SU-DHL-6 (cell line): ENCODE results near the gene BMERB1.
"Not testable (repeated sequence)": the region's sequence is repeated elsewhere in the genome, so short reads cannot be mapped to it uniquely, and the experiment has no call there.

Experiments
- H2AFZ ChIP-seq: fragments of 200-600 bp; sonication (generic); 2 replicates; pipeline ENCODE4 v1.6.1; 2014; ENCODE audit warnings: low read depth, mild to moderate bottlenecking, moderate library complexity, mixed read lengths, antibody characterized with exemption, low read length; ENCODE audit not compliant: severe bottlenecking
- H3F3A ChIP-seq: fragments of 200-600 bp; shearing (Covaris generic); 2 replicates; pipeline ENCODE4 v1.6.0; 2016; ENCODE audit warnings: antibody characterized with exemption, mild to moderate bottlenecking; ENCODE audit not compliant: insufficient read depth
- H3K27ac ChIP-seq: fragments of 200-600 bp; sonication (generic); 2 replicates; pipeline ENCODE4 v1.5.1; 2016; ENCODE audit warnings: low read depth, mild to moderate bottlenecking, low read length, moderate library complexity, mixed read lengths
- H3K27me3 ChIP-seq: fragments of 200-600 bp; sonication (generic), shearing (Covaris generic); 2 replicates; pipeline ENCODE4 v1.6.0; 2014; ENCODE audit warnings: mild to moderate bottlenecking, low read length
- H3K36me3 ChIP-seq: fragments of 200-600 bp; sonication (generic); 2 replicates; pipeline ENCODE4 v1.6.1; 2014; ENCODE audit warnings: mild to moderate bottlenecking, low read length, mixed read lengths
- H3K4me2 ChIP-seq: fragments of 300-600, 200-600 bp; shearing (Covaris generic), sonication (generic); 2 replicates; pipeline ENCODE4 v1.6.0; 2014; ENCODE audit warnings: low read length, low read depth, mild to moderate bottlenecking; ENCODE audit not compliant: poor library complexity, severe bottlenecking
- H3K4me3 ChIP-seq: fragments of 200-600 bp; sonication (generic); 2 replicates; pipeline ENCODE4 v1.5.1; 2014; ENCODE audit warnings: antibody characterized with exemption, low read length, mild to moderate bottlenecking, mixed read lengths; ENCODE audit not compliant: insufficient read depth, poor library complexity, severe bottlenecking
- H3K79me2 ChIP-seq: fragments of 200-600 bp; sonication (generic); 2 replicates; pipeline ENCODE4 v1.6.1; 2014; ENCODE audit warnings: mild to moderate bottlenecking, low read length, moderate library complexity; ENCODE audit not compliant: insufficient read depth
- H3K9ac ChIP-seq: fragments of 200-600 bp; sonication (generic); 2 replicates; pipeline ENCODE4 v1.7.0; 2014; ENCODE audit warnings: mild to moderate bottlenecking, low read length
- H3K9me2 ChIP-seq: fragments of 200-600 bp; sonication (generic); replicated peaks from 2 replicates; pipeline ENCODE4 v1.6.1; 2014; ENCODE audit warnings: low read length; ENCODE audit not compliant: insufficient read depth
- H3K9me3 ChIP-seq: fragments of 200-600 bp; sonication (generic); 2 replicates; pipeline ENCODE4 v1.6.1; 2014; ENCODE audit warnings: low read length, mixed read lengths; ENCODE audit not compliant: insufficient read depth
- H4K20me1 ChIP-seq: fragments of 200-600 bp; sonication (generic); 2 replicates; pipeline ENCODE4 v1.6.1; 2014; ENCODE audit warnings: low read depth, mild to moderate bottlenecking, antibody characterized with exemption, low read length, moderate library complexity, mixed read lengths
- EZH2phosphoT487 ChIP-seq: fragments of 200-600 bp; sonication (generic), shearing (Covaris generic); conservative IDR thresholded peaks from 2 replicates; pipeline ENCODE4 v1.6.1; 2018; ENCODE audit warnings: mild to moderate bottlenecking, antibody characterized with exemption, low read length, moderate library complexity, mixed read lengths
- TF ChIP-seq, protein P1 (sequence below): fragments of 200-600 bp; sonication (generic); IDR thresholded peaks from one replicate; pipeline ENCODE4 v1.5.1; 2017; ENCODE audit warnings: antibody characterized with exemption, mild to moderate bottlenecking, low read length, moderate library complexity; ENCODE audit not compliant: insufficient read depth, poor library complexity, severe bottlenecking

Gene BMERB1

DNA sequence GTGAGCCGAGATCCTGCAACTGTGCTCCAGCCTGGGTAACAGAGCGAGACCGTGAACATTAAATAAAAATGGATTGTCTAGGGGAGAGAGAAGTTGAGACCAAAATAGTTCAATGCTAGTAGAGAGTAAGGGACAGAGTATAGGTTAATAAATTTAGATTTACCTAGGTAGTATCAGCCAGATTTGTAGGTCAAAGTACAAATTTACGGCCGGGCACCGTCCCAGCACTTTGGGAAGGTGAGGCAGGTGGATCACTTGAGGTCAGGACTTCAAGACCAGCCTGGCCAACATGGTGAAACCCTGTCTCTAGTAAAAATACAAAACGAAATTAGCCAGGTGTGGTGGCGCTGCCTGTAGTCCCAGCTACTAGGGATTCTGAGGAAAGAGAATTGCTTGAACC, 12.2 kb upstream of the BMERB1 start:
- no peak for TF ChIP-seq EZH2phosphoT487
- TF ChIP-seq, protein P1, sequence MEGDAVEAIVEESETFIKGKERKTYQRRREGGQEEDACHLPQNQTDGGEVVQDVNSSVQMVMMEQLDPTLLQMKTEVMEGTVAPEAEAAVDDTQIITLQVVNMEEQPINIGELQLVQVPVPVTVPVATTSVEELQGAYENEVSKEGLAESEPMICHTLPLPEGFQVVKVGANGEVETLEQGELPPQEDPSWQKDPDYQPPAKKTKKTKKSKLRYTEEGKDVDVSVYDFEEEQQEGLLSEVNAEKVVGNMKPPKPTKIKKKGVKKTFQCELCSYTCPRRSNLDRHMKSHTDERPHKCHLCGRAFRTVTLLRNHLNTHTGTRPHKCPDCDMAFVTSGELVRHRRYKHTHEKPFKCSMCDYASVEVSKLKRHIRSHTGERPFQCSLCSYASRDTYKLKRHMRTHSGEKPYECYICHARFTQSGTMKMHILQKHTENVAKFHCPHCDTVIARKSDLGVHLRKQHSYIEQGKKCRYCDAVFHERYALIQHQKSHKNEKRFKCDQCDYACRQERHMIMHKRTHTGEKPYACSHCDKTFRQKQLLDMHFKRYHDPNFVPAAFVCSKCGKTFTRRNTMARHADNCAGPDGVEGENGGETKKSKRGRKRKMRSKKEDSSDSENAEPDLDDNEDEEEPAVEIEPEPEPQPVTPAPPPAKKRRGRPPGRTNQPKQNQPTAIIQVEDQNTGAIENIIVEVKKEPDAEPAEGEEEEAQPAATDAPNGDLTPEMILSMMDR: no peak
- Histone ChIP-seq H3K27ac (no peak overlapping the region), H3K4me3 (no peak overlapping the region), H3K9me3 (no peaks in the 10 kb centered on the region), H3K9ac (no peak overlapping the region), H3K9me2 (no peaks in the 10 kb centered on the region), H3K27me3 (no peaks in the 10 kb centered on the region), H3K79me2 (no peaks in the 10 kb centered on the region), H3K4me2 (no peak overlapping the region), H3F3A (no peaks in the 10 kb centered on the region), H4K20me1 (no peaks in the 10 kb centered on the region), H3K36me3 (no peaks in the 10 kb centered on the region), H2AFZ (no peak overlapping the region)

DNA sequence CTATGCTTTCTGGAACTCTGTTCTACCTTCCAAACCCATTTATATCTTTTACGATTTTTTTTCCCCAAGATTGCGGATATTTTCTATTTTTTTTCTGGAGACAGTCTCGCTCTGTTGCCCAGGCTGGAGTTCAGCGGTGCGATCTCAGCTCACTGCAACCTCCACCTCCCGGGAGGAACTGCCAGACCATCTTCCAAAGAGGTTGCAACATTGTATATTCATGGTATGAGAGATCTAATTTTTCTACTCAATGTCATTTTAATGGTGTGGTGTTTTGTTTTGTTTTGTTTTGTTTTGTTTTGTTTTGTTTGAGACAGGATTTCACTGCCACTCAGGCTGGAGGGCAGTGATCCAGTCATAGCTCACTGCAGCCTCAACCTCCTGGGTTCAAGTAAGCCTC, 8.5 kb upstream of the BMERB1 start:
- H3K9me2 ChIP-seq: no peaks in the 10 kb centered on the region
- H3K4me2 ChIP-seq: no peak overlapping the region
- no peak overlapping the region for H3K9ac ChIP-seq
- H3K9me3 ChIP-seq: no peaks in the 10 kb centered on the region
- no peak overlapping the region for H3K4me3 ChIP-seq
- no peaks in the 10 kb centered on the region for H3K36me3 ChIP-seq
- no peak overlapping the region for H2AFZ ChIP-seq
- H3K27ac ChIP-seq: no peak overlapping the region
- H3K27me3 ChIP-seq: no peaks in the 10 kb centered on the region
- no peak for TF ChIP-seq EZH2phosphoT487
- TF ChIP-seq, protein P1: no peak
- no peaks in the 10 kb centered on the region for H4K20me1 ChIP-seq
- H3F3A ChIP-seq: no peaks in the 10 kb centered on the region
- no peaks in the 10 kb centered on the region for H3K79me2 ChIP-seq

DNA sequence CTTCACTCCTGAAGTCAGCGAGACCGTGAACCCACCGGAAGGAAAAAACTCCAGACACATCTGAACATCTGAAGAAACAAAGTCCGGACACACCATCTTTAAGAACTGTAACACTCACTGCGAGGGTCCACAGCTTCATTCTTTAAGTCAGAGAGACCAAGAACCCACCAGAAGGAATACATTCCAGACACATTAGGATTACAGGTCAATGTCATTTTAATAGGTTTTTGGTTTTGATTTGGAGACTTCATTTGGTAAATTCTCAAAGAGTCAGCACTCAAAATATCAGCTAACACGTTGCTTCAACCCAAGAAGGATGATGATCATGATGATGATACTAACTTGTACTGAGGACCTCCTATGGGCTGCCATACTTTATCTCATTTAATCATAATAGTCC, 7.6 kb upstream of the BMERB1 start:
- Histone ChIP-seq H2AFZ (no peak overlapping the region), H3K9me2 (no peaks in the 10 kb centered on the region), H3K27me3 (no peaks in the 10 kb centered on the region), H3K27ac (no peak overlapping the region), H3K9ac (no peak overlapping the region), H3K36me3 (no peaks in the 10 kb centered on the region), H3K79me2 (no peaks in the 10 kb centered on the region), H4K20me1 (no peaks in the 10 kb centered on the region), H3F3A (no peaks in the 10 kb centered on the region), H3K4me2 (no peak overlapping the region), H3K9me3 (no peaks in the 10 kb centered on the region), H3K4me3 (no peak overlapping the region)
- no peak for TF ChIP-seq EZH2phosphoT487
- TF ChIP-seq, protein P1: no peak

DNA sequence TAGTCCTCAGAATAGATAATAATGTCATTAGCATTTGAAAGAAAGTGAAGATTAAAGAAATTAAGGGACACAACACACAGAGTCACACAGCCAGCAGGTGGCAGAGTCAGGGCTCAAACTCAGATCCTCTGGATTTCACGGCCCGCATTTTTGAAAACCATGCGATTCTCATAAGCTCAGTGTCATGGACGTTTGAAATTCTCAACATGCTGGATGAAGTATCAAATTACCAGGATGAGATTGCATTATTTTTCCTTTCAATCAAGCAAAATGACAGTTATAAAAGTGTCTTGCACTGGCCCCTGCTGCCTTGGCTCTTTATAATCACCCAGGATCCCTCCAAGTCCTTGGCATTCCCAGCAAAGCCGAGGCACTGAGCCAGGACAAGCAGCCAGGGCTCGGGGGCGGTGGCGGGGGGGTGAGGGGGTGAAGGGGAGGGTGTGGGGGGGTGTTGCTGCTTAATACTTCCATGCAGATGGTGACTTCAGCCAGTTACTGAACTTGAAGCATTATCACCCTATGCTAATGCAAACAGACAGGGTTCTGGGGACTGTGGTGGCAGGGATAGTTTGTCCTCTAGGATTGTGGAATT, 6.6 kb upstream of the BMERB1 start:
- H3K27ac ChIP-seq: no peak overlapping the region
- H3F3A ChIP-seq: no peaks in the 10 kb centered on the region
- no peaks in the 10 kb centered on the region for H3K27me3 ChIP-seq
- no peak overlapping the region for H3K4me2 ChIP-seq
- TF ChIP-seq, protein P1: peak; percentile 54
- no peak for TF ChIP-seq EZH2phosphoT487
- H2AFZ ChIP-seq: no peak overlapping the region
- H3K79me2 ChIP-seq: no peaks in the 10 kb centered on the region
- H3K9ac ChIP-seq: no peak overlapping the region
- H3K36me3 ChIP-seq: no peaks in the 10 kb centered on the region
- H3K9me2 ChIP-seq: no peaks in the 10 kb centered on the region
- H3K9me3 ChIP-seq: no peaks in the 10 kb centered on the region
- no peak overlapping the region for H3K4me3 ChIP-seq
- no peaks in the 10 kb centered on the region for H4K20me1 ChIP-seq

DNA sequence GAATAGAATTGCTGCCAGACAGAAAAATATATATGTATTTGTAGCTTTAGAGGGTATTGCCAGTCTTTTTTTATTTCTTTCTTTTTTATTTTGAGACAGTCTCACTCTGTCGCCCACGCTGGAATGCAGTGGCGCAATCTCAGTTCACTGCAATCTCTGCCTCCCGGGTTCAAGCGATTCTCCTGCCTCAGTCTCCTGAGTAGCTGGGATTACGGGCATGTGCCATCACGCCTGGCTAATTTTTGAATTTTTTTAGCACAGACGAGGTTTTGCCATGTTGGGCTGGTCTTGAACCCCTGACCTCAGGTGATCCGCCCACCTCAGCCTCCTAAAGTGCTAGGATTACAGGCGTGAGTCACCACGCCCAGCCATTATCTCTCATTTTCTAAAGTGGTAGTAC, 3.5 kb upstream of the BMERB1 start:
- not testable (repeated sequence) for H3K4me2 ChIP-seq, H3K27ac ChIP-seq, H3K79me2 ChIP-seq, H4K20me1 ChIP-seq, H3F3A ChIP-seq, H2AFZ ChIP-seq, H3K9ac ChIP-seq, H3K9me3 ChIP-seq, H3K36me3 ChIP-seq, H3K9me2 ChIP-seq, H3K4me3 ChIP-seq, H3K27me3 ChIP-seq
